Stimulated activated CD4-positive, alpha-beta T cell treated with anti-CD3 and anti-CD28 coated beads, TNF-alpha, amount 100 ng/mL, for 4 hours (primary cell): Measurements from ENCODE around the gene CNTN4.
"Not testable (repeated sequence)": the region's sequence is repeated elsewhere in the genome, so short reads cannot be mapped to it uniquely, and the experiment has no call there.

ENCODE experiments used
- DNase-seq, 3 experiments: peaks; one replicate each; pipeline ENCODE4 v3.0.0-alpha.2; 2020; ENCODE audit warnings: low read depth in 3 of 3

Gene CNTN4

GRCh38 chr3:2961576-2961975 lies 862.9 kb downstream of the CNTN4 start:
- DNase-seq, result no peak

- no peak for DNase-seq
Observed at GRCh38 chr3:2967871-2968270, 869.2 kb downstream of the CNTN4 start.

GRCh38 chr3:2968475-2968874 lies 869.8 kb downstream of the CNTN4 start:
- DNase-seq, result no peak

- no peak for DNase-seq
Observed at GRCh38 chr3:2976212-2976611, 877.5 kb downstream of the CNTN4 start.

- no peak for DNase-seq
Observed at GRCh38 chr3:2976796-2977195, 878.1 kb downstream of the CNTN4 start.

- DNase-seq, result no peak
Observed at GRCh38 chr3:2978977-2979732, 880.5 kb downstream of the CNTN4 start.

GRCh38 chr3:2984005-2984830 lies 885.6 kb downstream of the CNTN4 start:
- DNase-seq, result no peak

- DNase-seq, result no peak
Observed at GRCh38 chr3:2984831-2985220, 886.2 kb downstream of the CNTN4 start.

GRCh38 chr3:2985479-2985878 lies 886.8 kb downstream of the CNTN4 start:
- no peak for DNase-seq

- DNase-seq, result no peak
Observed at GRCh38 chr3:2992534-2992933, 893.9 kb downstream of the CNTN4 start.

- not testable (repeated sequence) for DNase-seq
Observed at GRCh38 chr3:2993130-2993529, 894.5 kb downstream of the CNTN4 start.

GRCh38 chr3:2993736-2994135 lies 895.1 kb downstream of the CNTN4 start:
- no peak for DNase-seq

- DNase-seq, result no peak
Observed at GRCh38 chr3:2995195-2995594, 896.5 kb downstream of the CNTN4 start.

- DNase-seq, result no peak
Observed at GRCh38 chr3:3005146-3005744, 906.6 kb downstream of the CNTN4 start.

GRCh38 chr3:3013317-3014052 lies 914.8 kb downstream of the CNTN4 start:
- no peak for DNase-seq

- DNase-seq, result no peak
Observed at GRCh38 chr3:3015185-3016089, 916.8 kb downstream of the CNTN4 start.

- DNase-seq, result no peak
Observed at GRCh38 chr3:3016226-3016625, 917.6 kb downstream of the CNTN4 start.

GRCh38 chr3:3020209-3020608 lies 921.5 kb downstream of the CNTN4 start:
- no peak for DNase-seq

GRCh38 chr3:3023111-3023745 lies 924.6 kb downstream of the CNTN4 start:
- no peak for DNase-seq

- DNase-seq, result no peak
Observed at GRCh38 chr3:3027976-3028567, 929.4 kb downstream of the CNTN4 start.
